Heart left ventricle (tissue), 13 donors: ENCODE data around the gene SSB.
A peak's percentile ranks its signal among the peaks of the same experiment; 100 is the strongest.

Experiments used
- POLR2A ChIP-seq, 2 donors: fragments of 450-650 bp; IDR thresholded peaks; one replicate each; pipeline ENCODE4 v1.6.1; 2017; ENCODE audit warnings: antibody characterized with exemption in 2 of 2, mild to moderate bottlenecking in 2 of 2, moderate library complexity in 2 of 2
- TF ChIP-seq, protein P1 (sequence below), 12 donors: fragments of 200-600 bp; sonication (generic) in 4 of 12; IDR thresholded peaks; one replicate each; pipeline versions ENCODE4 v1.5.0 to v1.8.0; 2018 to 2022; ENCODE audit warnings: antibody characterized with exemption in 12 of 12, mild to moderate bottlenecking in 5 of 12
- donor health status: ischemic (EF 13 %, LVEDD 7.1; RV severe dilation, severe dysfunction).
- donor health status: DM: no; HTN: yes; CAD: no.
- donor health status: DM: no; HTN: no; CAD: no.
- donor health status: ischemic (EF 25% LVEDD 6.9; RV normal size, moderate dysfunction).
- donor health status: ischemic (EF 25% LVEDD 5.7; RV mildly dilated, moderate dysfunction).
- donor health status: ischemic (EF 35%, LVEDD 5.7; RV mildly dilated, moderate dysfunction).
- donor health status: nonischemic (EF 11% LVEDD 7.7; RV severe dilation, severe dysfunction).
- donor health status: DM: yes; HTN: yes; CAD: no.
- donor health status: PGD.
- donor health status: ischemic (EF 29% LVEDD 5.4; RV normal size, mild dysfunction).
- donor health status: nonischemic (EF 23%, LVEDD 6.1; RV moderate dilation, normal function).

- TF ChIP-seq, protein P1, sequence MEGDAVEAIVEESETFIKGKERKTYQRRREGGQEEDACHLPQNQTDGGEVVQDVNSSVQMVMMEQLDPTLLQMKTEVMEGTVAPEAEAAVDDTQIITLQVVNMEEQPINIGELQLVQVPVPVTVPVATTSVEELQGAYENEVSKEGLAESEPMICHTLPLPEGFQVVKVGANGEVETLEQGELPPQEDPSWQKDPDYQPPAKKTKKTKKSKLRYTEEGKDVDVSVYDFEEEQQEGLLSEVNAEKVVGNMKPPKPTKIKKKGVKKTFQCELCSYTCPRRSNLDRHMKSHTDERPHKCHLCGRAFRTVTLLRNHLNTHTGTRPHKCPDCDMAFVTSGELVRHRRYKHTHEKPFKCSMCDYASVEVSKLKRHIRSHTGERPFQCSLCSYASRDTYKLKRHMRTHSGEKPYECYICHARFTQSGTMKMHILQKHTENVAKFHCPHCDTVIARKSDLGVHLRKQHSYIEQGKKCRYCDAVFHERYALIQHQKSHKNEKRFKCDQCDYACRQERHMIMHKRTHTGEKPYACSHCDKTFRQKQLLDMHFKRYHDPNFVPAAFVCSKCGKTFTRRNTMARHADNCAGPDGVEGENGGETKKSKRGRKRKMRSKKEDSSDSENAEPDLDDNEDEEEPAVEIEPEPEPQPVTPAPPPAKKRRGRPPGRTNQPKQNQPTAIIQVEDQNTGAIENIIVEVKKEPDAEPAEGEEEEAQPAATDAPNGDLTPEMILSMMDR (IDR thresholded peaks at IDR 0.05) = peak; percentile 91 to 100 (median 99)
- peak in 1 of 2 donors; percentile 74 for TF ChIP-seq POLR2A (IDR thresholded peaks at IDR 0.05)
Measured at GRCh38 chr2:169824373-169825333, 26.0 kb downstream of the SSB start, which contains the start of gene METTL5.
